GM20431 (cell line): ENCODE data around the gene LRRC59.
"Not testable (repeated sequence)": the region's sequence is repeated elsewhere in the genome, so short reads cannot be mapped to it uniquely, and the experiment has no call there.

Source experiments
- in situ Hi-C: fragments of 300-500 bp; cut with MseI, MboI; formaldehyde crosslinking; loops from one replicate; pipeline ENCODE4 v1.15.0; 2020; ENCODE audit warnings: low sequenced_read_pairs; ENCODE audit not compliant: unreplicated experiment

The LRRC59 gene

DNA sequence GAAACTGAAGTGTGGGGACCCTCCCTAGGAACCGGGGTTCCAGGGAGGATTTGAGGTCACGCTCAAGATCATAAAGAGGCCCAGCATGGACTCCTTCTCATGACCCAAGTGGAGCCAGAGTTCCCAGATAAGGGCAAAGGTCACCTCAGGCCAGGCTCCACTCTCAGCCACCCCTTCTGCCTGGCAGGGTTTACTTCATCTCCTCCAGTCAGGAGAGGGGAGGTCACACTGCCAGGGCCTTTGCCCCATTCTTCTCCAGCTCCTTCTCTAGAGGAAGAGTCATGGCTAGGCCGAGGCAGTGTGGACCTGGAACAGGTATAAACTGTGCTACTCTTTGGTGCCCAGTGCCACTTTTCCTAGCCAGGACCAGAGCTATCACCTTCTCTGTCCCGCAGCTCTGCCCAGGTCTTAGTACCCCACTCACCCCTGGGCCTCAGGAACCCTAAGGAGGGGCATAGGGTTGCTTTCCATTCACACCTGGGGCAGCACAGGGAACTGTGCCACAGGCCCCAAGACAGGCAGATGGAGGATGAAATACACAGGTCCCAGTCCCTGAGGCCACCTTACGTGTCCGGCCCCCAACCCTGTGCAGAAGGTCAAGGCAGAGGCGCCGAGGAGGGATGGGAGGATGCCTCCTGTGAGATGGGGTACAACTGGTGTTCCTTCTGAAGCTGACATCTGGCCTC is 27.8 kb upstream of the LRRC59 start:
- in situ Hi-C loops: no loop called here

DNA sequence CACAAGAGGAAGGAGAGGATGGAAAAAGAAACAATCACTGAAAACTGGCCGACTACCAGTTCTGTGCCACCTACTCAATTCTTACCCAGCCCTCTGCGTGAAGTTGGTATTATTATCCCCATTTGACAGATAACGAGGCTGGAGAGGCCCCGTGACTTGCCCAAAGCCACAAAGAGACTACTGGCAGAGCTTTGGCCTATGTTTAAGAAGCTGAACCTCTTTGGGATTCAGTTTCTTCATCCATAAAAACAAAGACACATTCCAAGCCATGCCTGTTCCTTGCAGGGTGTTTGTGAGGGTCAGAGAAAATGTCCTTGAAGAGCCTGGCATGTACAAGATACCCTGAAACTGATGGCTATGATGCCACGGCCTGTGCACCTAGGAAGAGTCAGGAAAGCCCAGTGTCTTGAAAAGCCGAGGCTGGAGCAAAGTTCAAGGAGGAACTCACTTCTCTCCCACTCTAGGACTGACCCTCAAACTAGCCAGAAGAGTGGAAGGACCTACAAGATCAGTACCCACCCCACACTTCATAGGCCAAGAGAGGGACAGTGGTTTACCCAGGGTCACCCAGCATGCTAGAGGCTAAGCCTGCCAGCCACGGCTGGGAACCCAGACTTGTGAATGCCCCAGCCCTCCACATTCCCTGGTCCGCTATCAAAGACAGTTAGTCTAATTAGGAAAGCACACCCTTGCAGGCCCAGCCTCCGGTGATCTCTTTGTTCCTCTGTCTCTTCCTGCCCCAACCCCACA is 27.1 kb upstream of the LRRC59 start:
- in situ Hi-C loops: no loop called here

DNA sequence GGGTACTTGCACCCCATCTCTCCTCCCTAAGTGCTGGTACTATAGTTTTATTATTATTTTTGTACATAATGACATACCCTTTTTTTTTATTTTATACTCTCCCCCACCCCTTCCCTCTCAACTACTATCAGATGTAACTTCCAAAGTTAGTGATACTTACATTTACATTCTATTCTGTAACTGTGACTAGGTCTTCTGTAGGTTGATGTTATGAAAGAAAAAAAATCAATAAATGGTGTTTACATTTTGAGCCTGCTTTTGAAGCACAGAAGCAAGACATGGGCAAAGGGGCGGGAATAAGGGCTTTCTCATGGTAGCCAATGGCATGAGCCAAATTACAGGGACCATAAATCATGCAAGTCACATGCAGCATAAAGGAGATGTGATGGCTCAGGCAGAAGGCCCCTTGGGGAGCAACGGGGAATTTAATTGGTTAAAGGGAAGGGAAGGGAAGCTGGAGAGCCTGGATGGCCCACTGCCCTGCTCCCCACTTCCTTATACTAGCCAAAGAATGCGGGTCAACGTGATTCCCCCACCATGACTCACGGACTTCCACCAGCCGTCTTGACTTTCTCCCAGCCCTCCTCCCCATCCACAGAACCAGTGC is 26.3 kb upstream of the LRRC59 start:
- in situ Hi-C loops: no loop called here

DNA sequence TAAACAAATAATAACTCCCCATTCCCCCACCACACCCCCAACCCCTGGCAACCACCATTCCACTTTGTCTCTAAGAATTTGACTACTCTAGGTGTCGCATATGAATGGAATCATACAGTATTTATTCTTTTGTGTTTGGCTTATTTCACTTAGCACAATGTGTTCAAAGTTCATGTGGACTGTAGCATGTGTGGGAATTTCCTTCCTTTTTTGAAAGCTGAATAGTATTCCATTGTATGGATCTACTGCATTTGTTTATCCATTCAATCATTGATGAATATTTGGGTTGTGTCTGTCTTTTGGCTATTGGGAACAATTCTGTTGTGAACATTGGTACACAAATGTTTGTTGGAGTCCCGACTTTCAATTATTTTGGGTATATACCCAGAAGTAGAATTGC is 25.4 kb upstream of the LRRC59 start:
- in situ Hi-C loops: no loop called here

DNA sequence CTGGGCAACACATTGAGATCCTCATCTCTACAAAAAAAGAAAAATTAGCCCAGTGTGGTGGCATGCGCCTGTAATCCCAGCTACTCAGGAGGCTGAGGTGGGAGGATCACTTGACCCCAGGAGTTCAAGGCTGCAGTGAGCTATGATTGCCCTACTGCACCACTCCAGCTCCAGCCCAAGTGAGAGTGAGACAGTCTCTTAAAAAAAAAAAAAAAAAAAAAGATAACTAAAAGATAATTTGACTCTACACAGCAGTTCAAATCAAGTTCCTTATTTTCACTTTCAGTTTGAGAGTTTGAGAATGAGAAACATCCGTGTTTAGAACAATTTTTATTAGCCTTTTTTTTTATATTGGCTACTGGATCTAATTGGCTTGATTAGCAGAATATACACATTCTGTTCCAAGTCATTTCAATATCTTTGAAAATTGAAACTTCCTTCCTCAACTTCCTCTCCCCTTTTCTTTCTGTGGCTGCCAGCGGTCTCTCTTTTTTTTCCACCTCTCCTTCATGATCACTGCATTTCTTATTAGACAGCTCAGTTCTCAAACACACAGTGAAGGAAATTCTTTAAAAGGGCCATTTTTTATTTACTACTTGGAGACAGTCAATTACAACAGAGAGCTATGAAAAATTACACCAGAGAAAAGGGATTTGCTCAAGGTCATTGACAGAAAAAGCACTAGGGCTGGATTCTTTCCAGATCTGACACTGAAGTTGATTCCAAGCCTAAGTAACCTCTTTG is 24.2 kb upstream of the LRRC59 start:
- in situ Hi-C loops: no loop called here

DNA sequence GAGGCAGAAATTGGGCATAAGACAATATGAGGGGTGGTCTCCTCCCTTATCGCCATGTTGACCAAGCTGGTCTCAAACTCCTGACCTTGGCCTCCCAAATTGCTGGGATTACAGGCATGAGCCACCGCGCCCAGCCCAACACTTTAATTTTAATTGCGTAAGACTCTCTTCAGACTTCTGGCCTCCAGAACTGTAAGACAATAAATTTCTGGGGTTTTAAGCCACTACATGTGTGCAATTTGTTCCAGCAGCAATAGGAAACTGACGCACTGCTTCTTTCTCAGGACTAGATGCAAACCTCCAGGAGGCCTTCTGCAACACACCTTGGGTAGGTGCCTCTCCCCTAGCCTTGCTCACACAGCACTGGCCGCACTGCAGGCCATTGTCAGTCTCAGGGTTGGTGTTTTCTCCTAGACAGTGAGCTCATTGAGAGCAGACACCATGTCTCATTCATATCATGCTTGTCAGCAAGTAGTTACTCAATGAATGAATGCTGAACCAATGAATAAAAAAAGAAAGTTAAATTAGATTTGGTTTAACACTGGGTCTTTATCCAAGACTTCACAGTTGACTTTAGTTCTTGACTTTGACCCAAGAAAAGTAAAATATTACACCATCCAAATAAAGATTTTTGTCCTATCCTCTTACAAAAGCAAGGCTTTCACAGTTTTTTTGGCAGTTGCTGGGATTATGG is 23.2 kb upstream of the LRRC59 start:
- in situ Hi-C loops: no loop called here

DNA sequence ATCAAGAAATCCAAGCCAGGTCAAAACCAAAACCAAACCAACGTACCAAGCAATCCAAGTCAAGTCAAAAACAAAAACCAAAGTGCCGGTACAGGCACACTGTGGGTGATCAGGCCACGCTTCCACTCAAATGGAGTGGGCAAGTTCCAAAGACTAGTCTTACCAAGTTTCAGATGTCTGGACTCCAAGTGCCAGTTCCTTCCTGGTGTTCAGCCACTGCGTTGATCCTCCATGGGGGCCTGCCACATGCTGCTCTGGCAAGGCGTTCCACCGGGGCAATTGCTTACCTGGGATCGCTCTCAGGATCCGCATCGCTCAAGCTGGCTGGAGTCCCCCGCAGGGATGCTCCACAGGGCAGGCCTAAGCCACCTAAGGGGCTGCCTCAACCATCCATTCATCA is 22.3 kb upstream of the LRRC59 start:
- in situ Hi-C loops: not testable (repeated sequence)

DNA sequence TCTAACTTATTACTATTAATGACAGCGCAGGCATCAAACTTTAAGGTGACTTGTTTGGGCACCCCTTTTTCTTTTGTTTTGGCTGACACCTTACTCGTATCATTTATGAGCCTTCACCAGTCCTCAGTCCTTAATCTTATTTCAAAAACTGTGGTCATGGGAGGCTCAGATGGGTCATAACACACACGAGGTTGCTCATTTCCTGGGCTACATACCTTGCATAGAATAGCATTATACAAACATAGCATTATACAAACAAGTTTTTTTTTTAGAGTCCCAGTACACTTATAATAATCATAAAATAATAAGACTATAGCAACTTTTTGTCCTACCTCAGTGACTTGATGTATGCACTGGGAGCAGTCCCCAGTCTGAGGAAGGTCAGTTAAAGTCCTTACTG is 17.5 kb upstream of the LRRC59 start:
- in situ Hi-C loops: no loop called here

DNA sequence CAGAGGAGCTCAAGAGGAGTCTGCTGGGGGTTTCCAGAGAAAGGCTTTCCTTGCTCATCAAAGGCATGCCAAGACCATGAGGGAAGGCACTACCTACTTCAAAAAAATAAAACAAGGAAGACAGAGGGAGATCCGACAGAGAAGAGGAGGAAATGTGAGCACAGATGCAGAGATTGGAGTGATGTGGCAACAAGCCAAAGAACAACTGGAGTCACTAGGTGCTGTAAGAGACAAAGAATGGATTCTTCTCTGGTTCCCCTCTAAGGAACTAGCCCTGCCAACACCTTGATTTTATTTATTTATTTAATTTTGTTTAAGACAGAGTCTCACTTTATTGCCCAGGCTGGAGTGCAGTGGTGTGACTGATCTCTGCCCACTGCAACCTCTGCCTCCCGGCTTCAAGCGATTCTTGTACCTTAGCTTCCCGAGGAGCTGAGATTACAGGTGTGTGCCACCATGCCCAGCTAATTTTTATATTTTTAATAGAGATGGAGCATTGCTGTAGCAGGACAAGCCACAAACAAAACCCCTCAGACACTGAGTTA is 14.9 kb upstream of the LRRC59 start:
- in situ Hi-C loops: no loop called here

DNA sequence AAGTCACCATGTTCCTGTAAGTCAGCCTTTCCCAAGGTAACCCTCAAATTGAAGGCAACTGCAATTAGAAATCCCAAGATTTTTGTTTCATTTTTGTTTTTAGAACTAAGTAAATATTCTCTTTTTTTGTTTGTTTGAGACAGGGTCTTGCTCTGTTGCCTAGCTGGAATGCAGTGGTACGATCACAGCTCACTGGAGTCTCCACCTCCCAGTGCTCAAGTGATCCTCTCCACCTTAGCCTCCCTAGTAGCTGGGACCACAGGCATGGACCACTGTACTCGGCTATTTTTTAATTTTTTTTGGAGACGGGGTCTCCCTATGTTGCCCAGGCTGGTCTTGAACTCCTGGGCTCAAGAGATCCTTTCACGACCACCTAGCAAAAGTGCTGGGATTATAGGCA is 10.6 kb upstream of the LRRC59 start:
- in situ Hi-C loops: no loop called here

DNA sequence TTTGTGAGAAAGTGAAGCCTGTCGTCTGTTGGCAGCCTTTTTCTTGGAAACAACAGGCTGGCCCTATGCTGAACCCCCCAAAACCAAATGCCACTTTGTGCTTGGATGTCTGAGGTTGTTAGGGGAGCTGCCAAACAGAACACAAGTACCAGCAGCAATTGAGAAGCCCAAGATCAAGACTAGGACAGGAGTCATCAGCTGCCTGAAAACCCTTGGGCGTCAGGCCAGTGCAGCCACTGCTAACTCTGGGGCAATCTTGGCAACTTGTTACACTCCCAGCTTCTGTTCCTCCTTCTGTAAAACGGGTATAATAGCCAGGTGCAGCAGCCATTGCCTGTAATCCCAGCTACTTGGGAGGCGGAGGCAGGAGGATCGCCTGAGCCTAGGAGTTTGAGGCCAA is 9.3 kb upstream of the LRRC59 start:
- in situ Hi-C loops: no loop called here

DNA sequence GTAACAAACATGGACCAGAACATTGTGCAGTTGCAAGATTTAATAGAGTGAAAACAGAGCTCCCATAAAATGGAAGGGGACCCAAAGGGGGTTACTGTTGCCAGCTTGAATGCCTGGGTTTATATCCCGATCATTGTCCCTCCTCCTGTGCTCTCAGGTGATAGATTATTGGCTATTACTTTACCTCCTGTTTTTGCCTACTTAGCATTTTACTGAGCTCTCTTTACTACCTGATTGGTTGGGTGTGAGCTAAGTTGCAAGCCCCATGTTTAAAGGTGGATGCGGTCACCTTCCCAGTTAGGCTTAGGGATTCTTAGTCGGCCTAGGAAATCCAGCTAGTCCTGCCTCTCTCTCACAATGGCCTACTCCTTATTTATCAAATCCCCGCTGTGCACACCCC is 8.0 kb upstream of the LRRC59 start:
- in situ Hi-C loops: not testable (repeated sequence)

DNA sequence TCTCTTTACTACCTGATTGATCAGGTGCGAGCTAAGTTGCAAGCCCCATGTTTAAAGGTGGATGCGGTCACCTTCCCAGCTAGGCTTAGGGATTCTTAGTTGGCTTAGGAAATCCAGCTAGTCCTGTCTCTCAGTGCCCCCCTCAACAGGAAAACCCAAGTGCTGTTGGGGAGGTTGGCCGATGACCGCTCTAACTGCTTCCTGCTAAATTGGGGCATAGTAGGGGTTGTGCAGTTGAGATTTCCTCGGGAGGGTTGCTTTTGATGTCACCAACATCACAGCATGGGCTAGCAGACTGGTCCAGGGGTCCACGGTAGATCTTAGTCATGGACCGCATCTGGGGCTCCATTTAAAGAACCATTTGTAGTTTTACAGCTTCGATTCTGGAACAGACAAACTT is 2.3 kb upstream of the LRRC59 start:
- in situ Hi-C loops: not testable (repeated sequence)

DNA sequence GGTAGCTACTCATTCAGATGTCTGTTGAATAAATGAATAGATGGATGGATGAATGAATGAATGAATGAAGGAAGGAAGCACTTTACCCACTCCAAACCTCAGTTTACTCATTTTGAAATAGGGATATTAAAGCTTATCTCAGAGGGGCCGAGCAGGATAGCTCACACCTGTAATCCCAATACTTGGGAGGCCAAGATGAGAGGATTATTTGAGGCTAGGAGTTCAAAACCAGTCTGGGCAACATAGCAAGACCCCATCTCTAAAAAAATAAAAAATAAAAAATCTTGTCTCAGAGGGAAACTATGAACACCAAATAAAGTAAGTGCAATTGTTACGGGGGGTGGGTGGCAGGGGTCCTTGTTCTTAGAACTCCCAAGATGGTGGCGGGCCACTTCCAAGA is 1.3 kb upstream of the LRRC59 start:
- in situ Hi-C loops: not testable (repeated sequence)

DNA sequence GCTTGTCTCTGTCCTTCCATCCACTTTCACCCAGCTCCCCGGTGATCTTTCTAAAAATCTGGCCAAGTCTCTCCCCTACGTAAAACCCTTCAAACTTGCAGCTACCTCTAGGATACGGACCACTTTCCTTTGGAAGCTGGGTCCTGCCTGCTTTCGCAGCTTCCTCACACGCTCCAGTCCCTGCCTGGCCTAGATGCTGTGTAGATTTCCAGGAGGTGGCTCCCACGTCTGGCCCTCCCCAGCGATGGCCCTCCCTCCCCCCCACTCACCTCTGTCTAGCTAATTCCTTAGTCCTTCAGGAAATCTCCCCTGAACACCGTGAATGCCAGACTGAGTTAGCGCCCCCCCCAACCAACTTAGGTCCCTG is 579 bp upstream of the LRRC59 start:
- in situ Hi-C loops: no loop called here

DNA sequence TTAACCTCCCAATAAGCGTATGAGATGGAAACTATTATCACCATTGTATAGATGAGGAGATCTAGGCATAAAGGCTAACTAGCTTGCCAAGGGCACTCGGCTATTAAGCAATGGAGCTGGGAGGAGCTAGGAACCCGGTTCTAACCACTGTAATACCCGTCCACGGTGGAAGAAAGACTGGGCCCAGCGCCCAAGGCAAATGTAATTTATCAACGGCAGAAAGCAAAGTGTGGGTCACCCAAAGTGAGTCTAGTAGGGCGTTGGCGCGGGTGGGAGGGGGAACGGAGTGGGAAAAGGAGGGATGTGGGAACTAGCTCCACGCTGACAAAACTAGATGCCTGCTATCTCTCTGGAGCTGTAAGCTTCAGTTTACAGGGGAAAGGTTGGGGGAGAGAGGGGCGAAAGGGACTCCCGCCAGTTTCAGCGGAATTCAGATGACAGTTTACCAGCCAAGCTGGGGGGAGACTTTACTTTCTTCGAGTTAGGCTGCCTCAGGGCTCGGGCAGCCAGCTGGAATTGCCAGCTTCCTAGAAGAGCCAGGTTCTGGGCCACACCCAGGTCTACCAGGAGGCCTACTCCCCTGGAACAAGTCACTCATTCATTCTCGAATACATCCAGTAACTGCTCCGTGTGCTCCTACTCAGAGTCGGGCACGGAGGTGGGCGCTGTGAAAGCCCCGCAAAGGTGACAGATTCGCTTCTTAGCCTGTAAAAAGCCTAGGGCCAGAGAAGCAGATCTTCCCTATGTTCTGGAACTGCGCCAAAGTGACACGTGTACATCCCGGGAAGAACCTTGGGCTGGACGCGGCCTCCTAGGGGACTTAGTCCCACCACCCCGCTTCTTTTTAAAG is 837 bp downstream of the LRRC59 start:
- in situ Hi-C loops: no loop called here

DNA sequence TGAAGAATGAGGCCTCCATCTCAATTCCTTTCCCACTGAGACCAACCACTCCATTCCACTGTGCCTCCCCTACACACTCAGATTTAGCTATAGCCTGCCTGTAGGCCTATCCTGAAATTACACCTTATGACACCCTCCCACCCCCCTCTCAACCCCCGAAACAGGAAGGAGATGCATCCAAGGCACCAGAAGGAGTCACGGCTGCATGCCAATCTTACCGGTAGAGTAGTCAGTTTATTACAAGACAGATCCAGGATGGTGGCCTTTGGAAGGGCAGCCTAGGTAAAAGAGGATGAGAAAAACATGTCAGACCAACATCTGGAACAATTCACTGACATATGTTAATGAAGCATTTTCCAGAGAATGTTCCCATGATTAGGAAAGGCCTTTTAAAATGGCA is 2.6 kb downstream of the LRRC59 start:
- in situ Hi-C loops: no loop called here

DNA sequence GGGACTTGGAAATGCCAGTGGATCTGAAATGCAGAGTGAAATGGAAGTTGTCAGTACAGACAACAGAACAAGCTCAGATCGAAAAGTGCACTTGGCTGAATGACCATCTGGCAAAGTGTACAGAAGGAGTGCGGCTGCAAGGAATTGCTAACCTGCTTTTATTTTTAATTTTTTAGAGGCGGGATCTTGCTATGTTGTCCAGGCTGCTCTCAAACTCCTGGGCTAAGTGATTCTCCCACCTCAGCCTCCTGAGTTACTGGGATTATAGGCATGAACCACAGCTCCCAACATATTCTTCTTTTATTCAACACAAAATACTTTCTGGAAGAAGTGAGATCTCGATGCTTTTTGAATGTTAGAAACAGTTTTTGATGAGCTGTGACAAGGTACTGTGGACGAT is 3.6 kb downstream of the LRRC59 start:
- in situ Hi-C loops: no loop called here

DNA sequence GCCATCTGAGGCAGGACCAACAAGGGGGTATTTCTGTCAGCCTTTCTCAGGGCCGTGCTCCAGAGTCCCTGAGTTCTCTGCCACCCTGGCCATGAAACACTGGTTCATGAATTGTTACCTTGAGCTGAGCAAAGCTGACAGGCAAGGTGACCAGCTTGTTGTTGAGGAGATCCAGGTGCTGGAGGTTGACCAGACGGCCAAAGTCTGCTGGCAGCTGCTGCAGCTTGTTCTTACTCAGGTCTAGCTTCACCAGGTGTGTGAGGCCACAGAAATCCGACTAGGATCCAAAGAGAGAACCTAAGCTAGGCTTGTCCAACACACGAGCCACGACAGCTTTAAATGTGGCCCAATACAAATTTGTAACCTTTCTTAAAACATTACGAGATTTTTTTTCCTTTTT is 4.7 kb downstream of the LRRC59 start:
- in situ Hi-C loops: no loop called here
